Keratinocyte (primary cell): Measurements from ENCODE around the gene PGBD1. TPM values are rescaled to one million over a fixed set of nuclear protein-coding genes. Genes with fewer than 3 reads are reported as not detected.

ENCODE experiments used
- DNase-seq: peaks from one replicate; pipeline ENCODE4 v3.0.0-alpha.2; 2011; ENCODE audit warnings: low read depth, missing footprints, low spot score
- FAIRE-seq: peaks from 2 replicates; lab custom pipeline; 2011; peaks lifted over from hg19 to GRCh38; lab: Jason Lieb, UNC
- H2AFZ ChIP-seq: 2 replicates; pipeline ENCODE4 v1.6.0; 2012; ENCODE audit warnings: low read length, control low read depth, inconsistent platforms; ENCODE audit not compliant: control insufficient read depth
- H3K27ac ChIP-seq: 2 replicates; pipeline ENCODE4 v1.5.1; 2011; ENCODE audit warnings: low read length; ENCODE audit not compliant: control insufficient read depth, insufficient read depth
- H3K27me3 ChIP-seq: 3 replicates; pipeline ENCODE4 v1.6.0; 2011; ENCODE audit warnings: low read length; ENCODE audit not compliant: control insufficient read depth, insufficient read depth; ENCODE audit errors: extremely low read depth
- H3K36me3 ChIP-seq, 2 experiments: 2 replicates in 1 of 2; 3 replicates in 1 of 2; pipeline ENCODE4 v1.5.1; 2011; ENCODE audit warnings: low read length in 2 of 2, mild to moderate bottlenecking in 1 of 2; ENCODE audit not compliant: control insufficient read depth in 2 of 2, insufficient read depth in 2 of 2; ENCODE audit errors: extremely low read depth in 1 of 2
- H3K4me1 ChIP-seq: 3 replicates; pipeline ENCODE4 v1.5.1; 2011; ENCODE audit warnings: low read length; ENCODE audit not compliant: control insufficient read depth, insufficient read depth; ENCODE audit errors: extremely low read depth
- H3K4me2 ChIP-seq: 3 replicates; pipeline ENCODE4 v1.6.0; 2011; ENCODE audit warnings: low read depth, low read length; ENCODE audit not compliant: control insufficient read depth, insufficient read depth; ENCODE audit errors: extremely low read depth
- H3K4me3 ChIP-seq, 3 experiments: fragments of 200-600 bp in 1 of 3; sonication (generic) in 1 of 3; 2 replicates in 2 of 3; 3 replicates in 1 of 3; pipeline ENCODE4 v1.5.1; 2011 to 2016; ENCODE audit warnings: low read length in 3 of 3, mild to moderate bottlenecking in 3 of 3, control low read depth in 2 of 3, inconsistent platforms in 1 of 3, low read depth in 1 of 3, mixed read lengths in 1 of 3, mixed run types in 1 of 3, moderate library complexity in 1 of 3; ENCODE audit not compliant: control insufficient read depth in 2 of 3, insufficient read depth in 2 of 3; ENCODE audit errors: extremely low read depth in 1 of 3
- H3K79me2 ChIP-seq: 2 replicates; pipeline ENCODE4 v1.6.0; 2012; ENCODE audit warnings: low read length; ENCODE audit not compliant: control insufficient read depth, insufficient read depth
- H3K9ac ChIP-seq: 3 replicates; pipeline ENCODE4 v1.6.0; 2011; ENCODE audit warnings: low read length; ENCODE audit not compliant: control insufficient read depth, insufficient read depth; ENCODE audit errors: extremely low read depth
- H3K9me1 ChIP-seq: 3 replicates; pipeline ENCODE4 v1.6.0; 2011; ENCODE audit warnings: low read length; ENCODE audit not compliant: control insufficient read depth, insufficient read depth; ENCODE audit errors: extremely low read depth
- H3K9me3 ChIP-seq: 2 replicates; pipeline ENCODE4 v1.5.1; 2012; ENCODE audit warnings: low read depth, low read length; ENCODE audit not compliant: control insufficient read depth
- H4K20me1 ChIP-seq: 3 replicates; pipeline ENCODE4 v1.6.0; 2011; ENCODE audit warnings: low read length; ENCODE audit not compliant: control insufficient read depth, insufficient read depth; ENCODE audit errors: extremely low read depth
- CTCF ChIP-seq, 3 experiments: IDR thresholded peaks in 1 of 3; conservative IDR thresholded peaks in 1 of 3; optimal IDR thresholded peaks in 1 of 3; 2 replicates in 2 of 3; 3 replicates in 1 of 3; pipeline versions ENCODE3 to v1.5.1; 2011; ENCODE audit warnings: low read length in 3 of 3, mild to moderate bottlenecking in 3 of 3, moderate library complexity in 2 of 3, control low read depth in 1 of 3, inconsistent platforms in 1 of 3; ENCODE audit not compliant: insufficient read depth in 2 of 3; ENCODE audit errors: extremely low read depth in 1 of 3
- EZH2 ChIP-seq: IDR thresholded peaks from one replicate; pipeline ENCODE4 v1.6.1; 2012; ENCODE audit warnings: inconsistent platforms, mild to moderate bottlenecking, low read length, moderate library complexity
- dilution Hi-C: fragments of 300-500 bp; cut with MboI; formaldehyde crosslinking; loops from one replicate; pipeline ENCODE4 v1.7.0; 2020; ENCODE audit warnings: low sequenced_read_pairs; ENCODE audit not compliant: extremely low pct_ligation_motif_present
- polyA plus RNA-seq, 5 experiments: library from polyadenylated mRNA; depleted of rRNA in 3 of 5; stranded (reverse) in 3 of 5; stranded (forward) in 1 of 5; unstranded in 1 of 5; fragments of >200 nt; gene quantifications; 1 replicate in 1 of 5; 2 replicates in 3 of 5; 3 replicates in 1 of 5; pipeline versions ENCODE4 v1.2.1 to v1.2.3, GENCODE V29; 2011 to 2012; ENCODE audit warnings: missing spikeins in 2 of 5, low read depth in 1 of 5, low replicate concordance in 1 of 5

Gene PGBD1
- polyA plus RNA-seq, 1 donor (not counting 4 experiments of a cell fraction or from before 2014, with no cell fraction given), result 3.1 TPM

- H3K27ac ChIP-seq, result no peak overlapping the region
- H3K9ac ChIP-seq, result no peak overlapping the region
- no peak overlapping the region for H3K4me3 ChIP-seq
- no peak overlapping the region for H2AFZ ChIP-seq
- no peaks in the 10 kb centered on the region for H3K4me1 ChIP-seq
- TF ChIP-seq CTCF (optimal IDR thresholded peaks at IDR 0.05 in 1 of 3, IDR thresholded peaks at IDR 0.05 in 1 of 3, conservative IDR thresholded peaks at IDR 0.05 in 1 of 3; ENCODE audit: extremely low read depth in 1 of 3, insufficient read depth in 2 of 3, low read length in 3 of 3) (no peak), EZH2 (no peak)
- DNase-seq, result no peak
- H3K27me3 ChIP-seq, result no peaks in the 10 kb centered on the region
- no peak overlapping the region for H3K4me2 ChIP-seq
- dilution Hi-C loops, result no loop called here
- H3K36me3 ChIP-seq, result no peaks in the 10 kb centered on the region
- H3K79me2 ChIP-seq, result no peaks in the 10 kb centered on the region
- H3K9me3 ChIP-seq, result no peaks in the 10 kb centered on the region
- no peak for FAIRE-seq
- no peaks in the 10 kb centered on the region for H4K20me1 ChIP-seq
- H3K9me1 ChIP-seq, result no peaks in the 10 kb centered on the region
Measured at GRCh38 chr6:28343898-28344677, 62.7 kb downstream of the PGBD1 start.

GRCh38 chr6:28345201-28345600, 63.8 kb downstream of the PGBD1 start:
- Histone ChIP-seq H3K27me3 (no peaks in the 10 kb centered on the region), H3K9me1 (no peaks in the 10 kb centered on the region), H4K20me1 (no peaks in the 10 kb centered on the region), H3K79me2 (peaks cover 3% of the 10 kb centered on the region), H3K9ac (no peak overlapping the region), H3K4me1 (no peaks in the 10 kb centered on the region), H3K9me3 (no peaks in the 10 kb centered on the region), H3K4me3 (no peak overlapping the region), H3K4me2 (no peak overlapping the region), H2AFZ (no peak overlapping the region), H3K36me3 (no peaks in the 10 kb centered on the region), H3K27ac (no peak overlapping the region)
- TF ChIP-seq CTCF (optimal IDR thresholded peaks at IDR 0.05 in 1 of 3, IDR thresholded peaks at IDR 0.05 in 1 of 3, conservative IDR thresholded peaks at IDR 0.05 in 1 of 3; ENCODE audit: extremely low read depth in 1 of 3, insufficient read depth in 2 of 3, low read length in 3 of 3), result no peak
- TF ChIP-seq EZH2, result no peak
- DNase-seq (no peak), FAIRE-seq (no peak)
- dilution Hi-C loops, result no loop called here
